HG02852 (cell line): ENCODE data around the gene NPY.
"Not testable (repeated sequence)": the region's sequence is repeated elsewhere in the genome, so short reads cannot be mapped to it uniquely, and the experiment has no call there.

Experiments used
- ATAC-seq: cut with Tn5 transposase; IDR thresholded peaks from one replicate; pipeline ENCODE4 v1.9.1; 2021; ENCODE audit warnings: mild to moderate bottlenecking, moderate library complexity; ENCODE audit not compliant: unreplicated experiment

Gene NPY

GRCh38 chr7:24283897-24284698 lies at the start of gene NPY:
Gene NPY, plus strand, starts transcription at chr7:24284190. Its CDS starts 1,051 bp downstream, at chr7:24285241.
- ATAC-seq = peak; percentile 50

- ATAC-seq = no peak
These were observed 44.7 kb upstream of the NPY start for GRCh38 chr7:24239260-24239659.

GRCh38 chr7:24241206-24241605 lies 42.8 kb upstream of the NPY start:
- ATAC-seq = no peak

GRCh38 chr7:24244554-24244953 lies 39.4 kb upstream of the NPY start:
- ATAC-seq = no peak

GRCh38 chr7:24245362-24245761 lies 38.6 kb upstream of the NPY start:
- peak; percentile 89 for ATAC-seq

GRCh38 chr7:24249266-24249665 lies 34.7 kb upstream of the NPY start:
- ATAC-seq = no peak

- ATAC-seq = no peak
These were observed 32.4 kb upstream of the NPY start for GRCh38 chr7:24251568-24251967.

- ATAC-seq = no peak
These were observed 28.9 kb upstream of the NPY start for GRCh38 chr7:24255139-24255538.

- not testable (repeated sequence) for ATAC-seq
These were observed 25.7 kb upstream of the NPY start for GRCh38 chr7:24258324-24258723.

- ATAC-seq = no peak
These were observed 12.1 kb upstream of the NPY start for GRCh38 chr7:24271938-24272337.

GRCh38 chr7:24279512-24279911 lies 4.5 kb upstream of the NPY start:
- no peak for ATAC-seq

GRCh38 chr7:24283554-24283896 lies 465 bp upstream of the NPY start:
- ATAC-seq = peak; percentile 17

GRCh38 chr7:24284699-24285506 lies 913 bp downstream of the NPY start:
- no peak for ATAC-seq

GRCh38 chr7:24290004-24290641 lies 6.1 kb downstream of the NPY start:
- peak; percentile 100 for ATAC-seq

GRCh38 chr7:24291271-24291670 lies 7.3 kb downstream of the NPY start:
- no peak for ATAC-seq

GRCh38 chr7:24297362-24297761 lies 13.4 kb downstream of the NPY start:
- ATAC-seq = no peak

GRCh38 chr7:24298696-24299095 lies 14.7 kb downstream of the NPY start:
- ATAC-seq = no peak

GRCh38 chr7:24299192-24299591 lies 15.2 kb downstream of the NPY start:
- no peak for ATAC-seq

- no peak for ATAC-seq
These were observed 17.7 kb downstream of the NPY start for GRCh38 chr7:24301703-24302102.

- ATAC-seq = no peak
These were observed 20.6 kb downstream of the NPY start for GRCh38 chr7:24304494-24305095.

- ATAC-seq = no peak
These were observed 23.3 kb downstream of the NPY start for GRCh38 chr7:24307326-24307725.
